Hepatocyte (in vitro differentiated cells): ENCODE measurements around the gene TMED8. TPM values are rescaled to one million over a fixed set of nuclear protein-coding genes. Genes with fewer than 3 reads are reported as not detected.

Experiments
- DNase-seq: peaks from one replicate; pipeline ENCODE4 v3.0.0-alpha.2; 2016; ENCODE audit warnings: low spot score
- H2AFZ ChIP-seq: fragments of 200-600 bp; sonication (generic); 2 replicates; pipeline ENCODE4 v1.6.0; 2016; ENCODE audit warnings: antibody characterized with exemption, mild to moderate bottlenecking
- H3K27ac ChIP-seq: fragments of 200-600 bp; sonication (generic); 2 replicates; pipeline ENCODE4 v1.5.1; 2016; ENCODE audit warnings: mild to moderate bottlenecking
- H3K27me3 ChIP-seq: fragments of 200-600 bp; sonication (generic); 2 replicates; pipeline ENCODE4 v1.6.1; 2016
- H3K36me3 ChIP-seq: fragments of 200-600 bp; sonication (generic); replicated peaks from 2 replicates; pipeline ENCODE4 v1.5.1; 2016; ENCODE audit warnings: low read depth; ENCODE audit not compliant: insufficient read depth
- H3K4me1 ChIP-seq: fragments of 200-600 bp; sonication (generic); 2 replicates; pipeline ENCODE4 v1.5.1; 2016; ENCODE audit warnings: mild to moderate bottlenecking, moderate library complexity; ENCODE audit not compliant: insufficient read depth
- H3K4me2 ChIP-seq: fragments of 200-600 bp; sonication (generic); 2 replicates; pipeline ENCODE4 v1.6.0; 2016
- H3K4me3 ChIP-seq: fragments of 200-600 bp; sonication (generic); 2 replicates; pipeline ENCODE4 v1.5.1; 2016; ENCODE audit warnings: mild to moderate bottlenecking
- H3K79me2 ChIP-seq: fragments of 200-600 bp; sonication (generic); 2 replicates; pipeline ENCODE4 v1.6.0; 2017; ENCODE audit warnings: mild to moderate bottlenecking
- H3K9me2 ChIP-seq: fragments of 200-600 bp; sonication (generic); replicated peaks from 2 replicates; pipeline ENCODE4 v1.6.0; 2017; ENCODE audit warnings: mild to moderate bottlenecking; ENCODE audit not compliant: insufficient read depth
- H3K9me3 ChIP-seq: fragments of 200-600 bp; sonication (generic); 2 replicates; pipeline ENCODE4 v1.5.1; 2016; ENCODE audit warnings: low read depth, mild to moderate bottlenecking
- H4K20me1 ChIP-seq: fragments of 200-600 bp; sonication (generic); 2 replicates; pipeline ENCODE4 v1.6.0; 2016; ENCODE audit warnings: mild to moderate bottlenecking; ENCODE audit not compliant: insufficient read depth, poor library complexity, severe bottlenecking
- CTCF ChIP-seq: fragments of 200-600 bp; sonication (generic); IDR thresholded peaks from 2 replicates; pipeline ENCODE4 v1.5.1; 2016; ENCODE audit warnings: antibody characterized with exemption, mild to moderate bottlenecking; ENCODE audit not compliant: poor library complexity
- EZH2 ChIP-seq: fragments of 200-600 bp; sonication (generic); IDR thresholded peaks from 2 replicates; pipeline ENCODE4 v1.6.1; 2016; ENCODE audit warnings: antibody characterized with exemption, mild to moderate bottlenecking, borderline replicate concordance
- EZH2phosphoT487 ChIP-seq: fragments of 200-600 bp; sonication (generic); IDR thresholded peaks from one replicate; pipeline ENCODE4 v1.6.1; 2018; ENCODE audit warnings: antibody characterized with exemption, mild to moderate bottlenecking, low read depth, moderate library complexity; ENCODE audit not compliant: unreplicated experiment, severe bottlenecking
- WGBS: methylation state at CpG from one replicate; pipeline ENCODE4 v1.1.6; 2016; ENCODE audit warnings: low lambda C conversion rate; ENCODE audit errors: missing lambda C conversion rate; 5-methylcytosine and 5-hydroxymethylcytosine counted together
- polyA plus RNA-seq: library from polyadenylated mRNA; unstranded; fragments of >200 nt; fragmentation: Nextera tagmentation; extraction: Ambion mirVana; gene quantifications from 2 replicates; pipeline ENCODE4 v1.2.1, GENCODE V29; 2016
- total RNA-seq: library from RNA; depleted of rRNA; stranded (reverse); fragments of >200 nt; gene quantifications from 2 replicates; pipeline ENCODE4 v1.2.3, GENCODE V29; 2014

Gene TMED8
- total and polyA plus RNA-seq, 2 experiments from 2014 or later, result 4.0 to 16.0 TPM

- DNase-seq, result peak; percentile 89
- TF ChIP-seq EZH2 (no peak), CTCF (no peak)
- H3K4me1 ChIP-seq, result peaks cover 28% of the 10 kb centered on the region
- H2AFZ ChIP-seq, result no peak overlapping the region
- peak overlapping the region; percentile 91 for H3K27ac ChIP-seq
- H3K79me2 ChIP-seq, result peaks cover 3% of the 10 kb centered on the region
- no peaks in the 10 kb centered on the region for H3K9me3 ChIP-seq
- H3K36me3 ChIP-seq, result no peaks in the 10 kb centered on the region
- peak overlapping the region; percentile 9 for H3K4me2 ChIP-seq
- no peaks in the 10 kb centered on the region for H3K27me3 ChIP-seq
- H4K20me1 ChIP-seq, result no peaks in the 10 kb centered on the region
- 49% methylated on average over 4 of the region's 4 CpGs for WGBS
- no peak overlapping the region for H3K4me3 ChIP-seq
- no peaks in the 10 kb centered on the region for H3K9me2 ChIP-seq
Observed at GRCh38 chr14:77303417-77304156, 73.3 kb downstream of the TMED8 start.

DNA sequence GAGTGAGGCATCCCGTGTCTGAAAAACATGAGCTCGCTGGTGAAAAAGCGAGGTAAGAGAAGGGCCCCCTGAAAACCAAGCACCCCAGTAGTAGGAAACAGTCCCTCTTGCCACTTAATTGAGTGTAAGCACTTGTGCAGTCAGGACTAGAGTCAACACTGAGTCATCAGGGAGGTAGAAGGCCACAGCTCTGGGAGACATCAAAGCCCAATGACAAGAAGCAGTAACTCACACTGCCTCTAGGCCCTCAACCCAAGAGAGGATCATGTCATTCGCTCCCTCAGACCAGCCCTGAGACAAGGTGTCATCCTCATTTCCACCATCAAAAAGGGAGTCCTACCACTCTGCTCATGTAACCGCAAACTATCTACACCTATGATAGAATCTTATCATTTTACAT is 74.0 kb downstream of the TMED8 start:
- Histone ChIP-seq H3K36me3 (no peaks in the 10 kb centered on the region), H4K20me1 (no peaks in the 10 kb centered on the region), H3K79me2 (no peaks in the 10 kb centered on the region), H3K4me1 (peaks cover 28% of the 10 kb centered on the region), H3K4me2 (peak overlapping the region; percentile 9), H3K9me3 (no peaks in the 10 kb centered on the region), H3K4me3 (no peak overlapping the region), H3K27ac (peak overlapping the region; percentile 91), H3K9me2 (no peaks in the 10 kb centered on the region), H3K27me3 (no peaks in the 10 kb centered on the region), H2AFZ (no peak overlapping the region)
- peak; percentile 76 for DNase-seq
- WGBS, result 81% methylated on average over 5 of the region's 5 CpGs
- TF ChIP-seq CTCF, result no peak
- TF ChIP-seq EZH2, result no peak
- no peak for TF ChIP-seq EZH2phosphoT487

DNA sequence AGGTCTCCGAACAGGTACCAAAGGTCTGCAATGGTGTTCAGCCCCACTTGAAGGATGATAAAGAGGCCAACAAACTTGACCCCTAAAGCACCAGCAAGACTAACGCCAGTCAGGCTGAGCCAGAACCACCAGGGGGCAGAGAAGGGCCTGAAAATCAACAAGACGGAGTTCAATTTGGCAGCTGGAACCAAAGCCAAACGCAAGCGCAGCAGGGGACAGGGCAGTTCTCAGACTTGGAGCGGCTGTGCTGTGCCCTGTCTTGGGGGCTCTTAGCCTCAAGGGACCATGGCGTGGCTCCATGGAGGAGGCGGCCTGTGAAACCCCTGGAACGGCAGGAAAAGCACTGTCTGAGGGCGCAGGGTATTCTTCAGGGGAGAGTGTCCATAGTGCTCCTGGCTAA is 75.8 kb downstream of the TMED8 start:
- Histone ChIP-seq H3K4me1 (peaks cover 22% of the 10 kb centered on the region), H3K4me3 (no peak overlapping the region), H3K27ac (no peak overlapping the region), H3K9me3 (no peaks in the 10 kb centered on the region), H3K36me3 (no peaks in the 10 kb centered on the region), H2AFZ (no peak overlapping the region), H3K9me2 (no peaks in the 10 kb centered on the region), H3K79me2 (no peaks in the 10 kb centered on the region), H3K4me2 (no peak overlapping the region), H3K27me3 (no peaks in the 10 kb centered on the region), H4K20me1 (no peaks in the 10 kb centered on the region)
- peak; percentile 87 for DNase-seq
- WGBS, result 37% methylated on average over 10 of the region's 10 CpGs
- no peak for TF ChIP-seq EZH2
- peak; percentile 84 for TF ChIP-seq CTCF
